HFF-Myc (cell line): ENCODE data around the gene NUPR1.
"Not testable (repeated sequence)": the region's sequence is repeated elsewhere in the genome, so short reads cannot be mapped to it uniquely, and the experiment has no call there.

Experiments used
- DNase-seq: peaks from one replicate; pipeline ENCODE4 v3.0.0-alpha.2; 2011; ENCODE audit warnings: low read depth; ENCODE audit errors: extremely low read depth
- H3K4me3 ChIP-seq: replicated peaks from 2 replicates; pipeline ENCODE4 v1.5.1; 2011; ENCODE audit warnings: low read depth, mild to moderate bottlenecking, control low read depth, low read length
- TF ChIP-seq, protein P1 (sequence below): IDR thresholded peaks from 2 replicates; pipeline ENCODE4 v1.5.1; 2012; ENCODE audit warnings: mild to moderate bottlenecking, low read depth, low read length, control low read depth; ENCODE audit errors: missing control alignments

NUPR1 gene

DNA sequence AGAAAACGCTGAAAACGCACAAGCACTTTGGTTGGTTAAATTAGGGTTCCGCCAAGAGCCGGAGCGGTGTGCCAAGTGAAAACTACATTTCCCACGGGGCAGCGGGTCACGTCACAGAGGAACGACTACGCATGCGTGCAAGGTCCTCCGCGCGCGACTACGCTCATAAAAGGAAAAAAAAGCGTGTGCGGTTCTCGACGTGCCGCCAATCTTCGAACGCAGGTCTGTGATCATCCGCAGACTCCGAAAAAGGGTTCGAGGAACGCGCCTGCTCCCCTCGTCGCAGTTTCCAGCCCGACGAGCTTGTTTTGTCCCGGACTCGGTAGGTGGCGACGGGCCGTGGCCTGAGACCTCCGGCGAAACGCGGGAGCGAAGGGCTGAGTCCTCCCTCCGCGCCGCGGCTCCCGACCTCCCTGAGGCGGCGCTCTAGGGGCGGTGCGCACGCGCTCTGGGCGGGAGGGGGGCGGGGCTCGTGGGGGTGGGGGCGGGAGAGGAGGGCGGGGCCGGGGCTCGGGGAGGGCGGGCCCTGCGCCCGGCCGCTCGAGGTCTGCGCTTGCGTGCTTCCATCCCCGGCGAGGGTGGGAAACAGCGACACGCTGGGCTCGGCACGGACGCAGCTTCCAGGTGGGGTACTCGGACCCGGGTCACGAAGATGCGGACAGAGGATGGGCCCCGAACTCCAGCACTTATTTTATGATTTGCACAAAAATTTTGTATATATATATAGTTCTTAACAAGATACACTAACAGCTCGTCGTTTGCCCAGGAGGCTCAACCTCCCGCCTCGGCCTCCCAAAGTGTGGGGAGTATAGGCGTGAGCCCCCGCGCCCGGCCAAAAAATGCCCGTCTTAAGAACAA lies 15.2 kb upstream of the NUPR1 start, which contains the start of gene SGF29:
TSS of gene SGF29 (plus strand) at position 145 of the 858 bp plus-strand sequence. CDS start 27,150 bp downstream, outside the sequence.
- peak within 1 kb of the TSS; percentile 60 for H3K4me3 ChIP-seq
- TF ChIP-seq, protein P1, sequence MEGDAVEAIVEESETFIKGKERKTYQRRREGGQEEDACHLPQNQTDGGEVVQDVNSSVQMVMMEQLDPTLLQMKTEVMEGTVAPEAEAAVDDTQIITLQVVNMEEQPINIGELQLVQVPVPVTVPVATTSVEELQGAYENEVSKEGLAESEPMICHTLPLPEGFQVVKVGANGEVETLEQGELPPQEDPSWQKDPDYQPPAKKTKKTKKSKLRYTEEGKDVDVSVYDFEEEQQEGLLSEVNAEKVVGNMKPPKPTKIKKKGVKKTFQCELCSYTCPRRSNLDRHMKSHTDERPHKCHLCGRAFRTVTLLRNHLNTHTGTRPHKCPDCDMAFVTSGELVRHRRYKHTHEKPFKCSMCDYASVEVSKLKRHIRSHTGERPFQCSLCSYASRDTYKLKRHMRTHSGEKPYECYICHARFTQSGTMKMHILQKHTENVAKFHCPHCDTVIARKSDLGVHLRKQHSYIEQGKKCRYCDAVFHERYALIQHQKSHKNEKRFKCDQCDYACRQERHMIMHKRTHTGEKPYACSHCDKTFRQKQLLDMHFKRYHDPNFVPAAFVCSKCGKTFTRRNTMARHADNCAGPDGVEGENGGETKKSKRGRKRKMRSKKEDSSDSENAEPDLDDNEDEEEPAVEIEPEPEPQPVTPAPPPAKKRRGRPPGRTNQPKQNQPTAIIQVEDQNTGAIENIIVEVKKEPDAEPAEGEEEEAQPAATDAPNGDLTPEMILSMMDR = no peak
- DNase-seq = peak; percentile 83

DNA sequence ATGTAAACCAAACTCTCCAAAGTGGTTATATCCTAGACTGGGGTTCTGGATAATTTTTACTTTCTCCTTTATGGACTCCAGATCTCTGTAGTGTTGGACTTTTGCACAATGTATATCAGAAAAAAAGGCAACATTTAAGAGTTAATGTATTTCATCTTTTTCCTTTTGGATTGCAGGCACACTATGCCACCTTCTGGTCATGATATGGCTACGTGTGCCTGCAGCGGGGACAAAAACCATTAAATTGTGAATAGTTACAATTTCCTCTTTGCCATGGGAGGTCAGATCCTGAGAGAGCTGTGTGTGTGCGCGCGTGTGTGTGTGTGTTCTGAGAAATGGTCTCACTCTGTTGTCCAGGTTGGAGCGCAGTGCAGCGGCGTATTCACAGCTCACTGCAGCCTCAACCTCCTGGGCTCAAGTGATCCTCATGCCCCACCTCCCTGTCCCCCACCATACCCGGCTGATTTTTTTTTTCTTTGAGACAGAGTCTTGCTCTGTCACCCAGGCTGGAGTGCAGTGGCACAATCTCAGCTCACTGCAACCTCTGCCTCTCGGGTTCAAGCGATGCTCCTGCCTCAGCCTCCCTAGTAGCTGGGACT lies 10.6 kb upstream of the NUPR1 start:
- H3K4me3 ChIP-seq = no peak overlapping the region
- no peak for DNase-seq
- TF ChIP-seq, protein P1 = peak; percentile 47

DNA sequence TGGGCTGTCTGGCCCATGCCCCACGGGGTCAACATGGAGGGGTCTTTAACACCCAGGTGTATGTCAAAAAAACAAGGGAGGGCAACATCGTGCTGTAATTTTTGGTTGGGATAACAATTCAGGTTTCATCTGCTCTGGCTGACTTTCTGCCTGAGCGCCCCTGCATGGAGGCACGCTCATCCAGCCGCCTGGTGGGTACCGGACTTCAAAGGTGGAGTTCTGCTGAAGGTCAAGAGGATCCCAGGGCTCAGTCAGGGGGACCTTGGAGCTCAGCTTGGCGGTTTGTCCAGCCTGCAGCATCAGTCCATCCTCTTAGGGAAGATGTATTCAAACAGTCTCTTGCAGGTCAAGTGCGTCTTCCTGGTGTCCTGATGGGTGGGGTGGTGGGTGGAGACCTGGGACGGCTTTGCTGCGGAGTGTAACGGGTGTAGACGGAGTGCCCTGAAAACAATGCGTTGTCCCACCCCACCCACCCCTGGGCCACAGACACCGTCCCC lies 9.6 kb upstream of the NUPR1 start:
- no peak for DNase-seq
- TF ChIP-seq, protein P1 = no peak
- no peak overlapping the region for H3K4me3 ChIP-seq

DNA sequence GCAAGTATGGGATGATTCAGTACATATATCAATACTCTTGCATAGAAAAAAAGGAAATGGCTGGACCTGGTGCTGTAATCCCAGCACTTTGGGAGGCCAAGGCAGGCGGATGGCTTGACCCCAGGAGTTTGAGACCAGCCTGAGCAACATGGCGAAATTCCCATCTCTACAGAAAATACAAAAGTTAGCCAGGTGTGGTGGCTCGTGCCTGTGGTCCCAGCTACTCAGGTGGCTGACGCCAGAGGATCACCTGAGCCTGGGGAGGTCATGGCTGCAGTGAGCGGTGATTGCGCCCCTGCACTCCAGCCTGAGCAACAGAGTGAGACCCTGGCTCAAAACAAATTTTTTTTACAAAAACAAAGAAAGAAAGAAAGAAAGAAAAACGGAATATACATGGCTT lies 7.9 kb upstream of the NUPR1 start:
- no peak for DNase-seq
- H3K4me3 ChIP-seq = no peak overlapping the region
- TF ChIP-seq, protein P1 = no peak

DNA sequence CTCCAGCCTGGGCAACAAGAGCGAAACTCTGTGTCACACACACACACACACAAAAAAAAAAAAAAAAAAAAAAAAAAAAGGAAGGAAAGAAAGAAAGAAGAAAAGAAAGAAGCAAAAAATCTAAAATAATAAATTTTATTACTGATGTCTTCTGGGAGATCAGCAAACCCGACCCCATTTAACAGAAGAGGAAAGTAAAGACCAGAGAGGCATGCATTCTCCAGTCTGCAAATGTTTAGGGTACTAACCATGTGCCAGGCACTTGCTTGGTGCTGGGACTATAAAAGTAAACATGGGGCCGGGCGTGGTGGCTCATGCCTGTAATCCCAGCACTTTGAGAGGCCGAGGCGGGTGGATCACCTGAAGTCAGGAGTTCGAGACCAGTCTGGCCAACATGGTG lies 7.2 kb upstream of the NUPR1 start:
- DNase-seq, H3K4me3 ChIP-seq: not testable (repeated sequence)

DNA sequence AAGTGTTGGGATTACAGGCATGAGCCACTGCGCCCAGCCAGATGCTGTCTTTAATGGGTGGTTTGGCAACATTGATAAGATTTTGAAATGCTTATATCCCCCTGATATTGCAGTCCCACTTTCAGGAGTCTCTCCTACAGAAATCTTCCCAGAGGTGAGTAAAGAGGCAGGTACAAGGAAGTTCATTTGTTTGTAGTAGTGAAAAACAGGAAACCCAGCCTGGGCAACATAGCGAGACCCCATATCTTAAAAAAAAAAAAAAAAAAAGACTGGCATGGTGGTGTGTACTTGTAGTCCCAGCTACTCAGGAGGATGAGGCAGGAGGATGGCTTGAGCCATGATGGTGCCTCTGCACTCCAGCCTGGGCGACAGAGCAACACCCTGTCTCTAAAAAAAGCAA lies 6.2 kb upstream of the NUPR1 start:
- TF ChIP-seq, protein P1 = no peak
- H3K4me3 ChIP-seq = no peak overlapping the region
- DNase-seq = no peak

DNA sequence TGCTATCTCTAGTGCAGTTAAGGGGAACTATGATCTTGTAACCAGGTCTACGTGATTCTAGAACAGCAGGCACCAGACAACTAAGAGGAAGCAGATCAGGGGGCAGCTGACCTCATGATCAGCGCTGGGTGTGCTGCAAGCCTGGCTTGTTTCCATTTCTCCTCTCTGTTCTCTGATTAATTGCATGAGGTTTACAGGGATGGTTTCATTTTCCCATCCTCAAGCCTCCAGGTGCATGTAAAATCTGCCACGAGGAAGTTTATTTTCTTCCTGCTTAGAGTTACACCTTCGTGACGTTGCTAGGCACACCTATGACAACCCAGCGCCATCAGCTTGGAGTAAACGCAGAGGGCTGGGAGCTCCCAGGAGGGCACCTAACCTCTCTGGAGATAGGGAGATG lies 4.3 kb upstream of the NUPR1 start:
- TF ChIP-seq, protein P1 = no peak
- DNase-seq = no peak
- H3K4me3 ChIP-seq = no peak overlapping the region
